ENCODE measurements around the gene USP13.
"Not testable (repeated sequence)": the region's sequence is repeated elsewhere in the genome, so short reads cannot be mapped to it uniquely, and the experiment has no call there.

Gene USP13

DNA sequence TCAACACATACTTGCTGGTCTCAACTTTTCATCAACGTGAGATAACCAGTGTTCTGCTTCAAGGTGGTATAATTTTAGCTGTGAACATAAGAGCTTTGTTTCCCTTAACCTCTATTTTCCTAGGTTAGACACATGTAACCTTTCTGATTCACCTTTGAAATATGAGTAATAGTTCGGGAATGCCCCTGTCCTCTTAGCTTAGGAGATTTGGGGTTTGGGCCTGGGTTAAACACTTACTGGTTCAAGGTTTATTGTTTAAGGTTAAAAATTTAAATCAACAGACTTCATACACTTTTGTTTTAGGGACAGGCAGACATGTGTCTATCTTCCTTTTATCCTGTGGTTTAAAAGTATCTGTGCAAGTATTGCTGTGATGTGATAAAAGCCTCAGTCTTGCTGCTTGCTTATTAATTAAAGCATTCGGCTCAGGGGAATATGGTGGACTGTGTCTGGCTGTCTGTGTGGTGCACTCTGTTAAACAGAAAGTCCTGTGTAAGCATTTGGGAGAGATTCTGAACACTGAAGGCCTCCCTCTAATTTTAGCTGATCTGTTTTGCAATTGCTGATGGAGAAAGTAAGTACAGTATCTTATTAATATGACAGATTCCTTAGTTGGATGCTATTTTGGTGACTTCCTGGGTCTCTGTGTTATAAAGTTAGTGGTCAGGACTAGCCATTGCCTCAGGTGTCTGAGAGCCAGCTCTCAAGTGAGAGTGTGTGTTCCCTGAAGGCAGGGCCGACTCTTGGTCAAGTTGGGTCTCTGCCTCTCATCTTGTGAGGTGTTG is 81.8 kb downstream of the USP13 start:
- no peak for DNase-seq (ENCODE audit: low read depth in 3 of 3)

DNA sequence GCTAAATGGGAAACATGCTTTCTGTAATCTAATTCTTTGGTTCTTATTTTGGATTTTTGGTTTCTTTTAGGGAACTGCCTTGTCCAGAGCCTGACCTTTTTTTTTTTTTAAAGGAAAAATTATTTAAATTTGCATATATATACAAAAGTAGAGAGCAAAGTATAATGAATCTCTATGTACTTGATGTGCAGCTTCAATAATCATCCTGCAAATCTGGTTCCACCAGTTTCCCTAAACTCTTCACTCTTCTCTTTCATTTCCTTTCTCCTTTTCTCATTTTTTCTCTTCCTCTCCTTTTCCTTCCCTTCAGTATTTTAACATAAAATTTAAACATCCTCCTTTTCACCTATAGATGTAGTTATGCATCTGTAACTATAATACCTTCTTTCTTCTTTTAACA is 82.5 kb downstream of the USP13 start:
- no peak for DNase-seq (ENCODE audit: low read depth in 3 of 3)

DNA sequence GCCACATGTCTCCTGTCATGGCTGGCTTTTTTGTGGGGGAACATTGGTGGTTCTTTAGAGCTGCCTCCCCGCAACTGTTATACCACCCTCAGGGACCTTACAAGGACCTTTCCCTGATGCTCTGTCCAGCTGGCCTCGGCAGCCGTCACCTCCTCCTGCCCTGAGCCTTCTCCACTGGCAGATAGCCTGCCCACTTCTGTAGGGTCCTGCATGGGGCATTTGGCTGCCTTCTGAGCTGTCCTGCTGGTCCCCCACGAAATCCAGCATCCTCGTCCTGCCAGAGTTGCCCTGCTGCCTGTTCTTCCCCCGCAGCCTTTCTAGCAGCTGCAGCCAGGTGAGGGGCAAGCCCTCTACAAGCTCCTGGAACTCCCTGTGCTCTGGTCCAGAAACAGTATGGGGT is 86.2 kb downstream of the USP13 start:
- no peak for DNase-seq (ENCODE audit: low read depth in 3 of 3)

DNA sequence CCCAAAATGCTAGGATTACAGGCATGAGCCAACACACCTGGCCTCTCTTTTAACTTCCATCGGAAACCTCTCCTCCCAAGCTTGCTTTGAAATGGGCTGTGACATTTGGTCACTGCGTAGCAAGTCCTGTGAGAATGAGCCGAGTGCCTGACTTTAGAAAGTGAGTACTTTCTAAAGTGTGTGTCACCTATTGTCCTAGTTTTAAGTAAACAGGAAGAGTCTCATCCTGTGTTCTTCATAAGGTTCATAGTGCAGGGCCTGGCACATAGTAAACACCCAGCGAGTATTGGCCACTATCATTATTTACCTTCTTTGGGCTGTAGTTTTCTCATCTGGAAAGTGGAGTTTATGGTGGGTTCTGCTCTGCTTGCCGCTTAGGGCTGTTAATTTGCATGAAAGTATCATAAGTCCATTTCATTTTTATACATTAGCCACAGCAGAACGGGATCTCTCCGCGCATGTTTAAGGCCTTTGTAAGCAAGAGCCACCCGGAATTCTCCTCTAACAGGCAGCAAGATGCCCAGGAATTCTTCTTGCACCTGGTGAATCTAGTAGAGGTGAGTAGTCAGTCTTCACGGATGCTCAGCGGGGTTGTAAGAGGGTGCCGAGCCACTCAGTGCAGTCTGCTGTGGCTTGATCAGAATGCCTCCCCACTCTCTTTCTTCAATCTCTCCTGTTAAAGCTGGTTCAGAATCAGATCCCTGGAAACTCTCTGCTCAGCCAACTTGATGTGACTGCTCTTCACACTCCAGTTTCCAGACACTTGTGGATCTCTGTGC is 87.2 kb downstream of the USP13 start:
- no peak for DNase-seq (ENCODE audit: low read depth in 3 of 3)

DNA sequence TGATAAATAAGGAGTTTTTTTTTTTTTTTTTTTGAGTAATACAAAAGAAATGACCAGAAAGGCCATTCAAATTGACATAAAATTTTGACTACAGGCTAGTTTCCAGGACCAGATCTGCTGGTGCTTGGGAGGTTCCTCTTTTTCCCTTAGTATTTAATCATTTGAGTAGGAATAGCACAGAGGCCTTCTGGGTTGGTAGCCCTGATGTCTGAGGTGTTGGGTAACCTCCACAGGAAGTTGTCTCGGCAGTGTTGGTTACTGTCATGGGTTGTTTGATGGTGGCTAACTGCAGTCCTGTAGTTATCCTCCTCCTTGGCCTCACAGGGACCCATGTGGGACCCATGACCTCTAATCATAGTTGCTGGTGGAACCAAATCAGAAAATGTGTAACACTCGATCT is 91.1 kb downstream of the USP13 start:
- no peak for DNase-seq (ENCODE audit: low read depth in 3 of 3)

DNA sequence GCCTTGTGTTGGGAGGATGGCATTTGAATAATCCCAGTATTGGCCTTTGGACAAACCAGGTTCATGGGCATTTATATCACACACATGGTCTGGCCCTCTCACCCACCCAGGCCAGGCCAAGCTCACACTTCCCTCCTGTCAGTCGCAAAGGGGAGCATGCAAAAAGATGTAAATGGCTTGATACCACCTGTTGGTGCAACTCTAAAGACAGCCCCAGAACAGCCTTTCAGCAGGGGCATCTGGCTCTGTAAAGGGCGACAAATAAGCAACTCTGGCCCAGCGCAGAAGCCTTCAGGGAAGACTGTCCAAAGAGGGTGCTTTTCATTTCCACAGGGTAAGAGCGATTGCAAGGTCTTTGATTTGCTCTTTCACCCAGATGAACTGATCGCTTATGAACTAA is 91.8 kb downstream of the USP13 start:
- DNase-seq (ENCODE audit: low read depth in 3 of 3), result no peak

DNA sequence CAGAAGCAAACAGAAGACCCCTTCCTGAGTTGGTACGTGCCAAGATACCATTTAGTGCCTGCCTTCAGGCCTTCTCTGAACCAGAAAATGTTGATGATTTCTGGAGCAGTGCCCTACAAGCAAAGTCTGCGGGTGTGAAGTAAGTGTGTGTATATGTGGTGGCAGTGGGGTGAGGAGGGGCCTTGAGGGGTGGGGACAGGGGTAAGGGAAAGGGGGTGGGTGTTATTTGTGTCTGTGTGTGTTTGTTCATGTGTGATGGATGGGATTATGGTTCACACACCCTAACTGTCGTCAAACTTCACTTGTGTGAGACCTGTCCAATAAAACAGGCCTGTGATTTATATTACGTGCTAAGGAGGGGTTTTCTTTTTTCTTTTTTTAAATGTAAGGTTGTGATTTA is 92.2 kb downstream of the USP13 start:
- DNase-seq (ENCODE audit: low read depth in 3 of 3), result no peak

DNA sequence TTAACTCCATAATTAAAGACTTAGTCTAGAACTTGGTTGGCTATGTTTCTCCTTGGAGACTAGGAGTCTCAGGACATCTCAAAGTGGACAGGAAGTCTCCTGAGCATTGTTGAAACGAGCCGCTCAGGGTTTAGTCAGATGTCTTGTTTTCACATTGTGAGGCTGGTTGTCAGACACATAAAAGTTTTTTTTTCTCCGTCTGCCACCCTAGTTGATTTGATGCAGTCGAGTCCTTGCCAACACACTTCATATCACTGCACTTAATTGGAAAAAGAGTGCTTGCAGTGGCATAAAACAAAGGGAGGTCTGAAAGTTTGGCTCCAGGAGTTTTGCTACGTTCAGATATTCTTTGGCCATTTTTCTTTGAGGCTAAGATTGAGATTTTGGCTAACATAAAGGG is 92.9 kb downstream of the USP13 start:
- DNase-seq (ENCODE audit: low read depth in 3 of 3), result no peak

DNA sequence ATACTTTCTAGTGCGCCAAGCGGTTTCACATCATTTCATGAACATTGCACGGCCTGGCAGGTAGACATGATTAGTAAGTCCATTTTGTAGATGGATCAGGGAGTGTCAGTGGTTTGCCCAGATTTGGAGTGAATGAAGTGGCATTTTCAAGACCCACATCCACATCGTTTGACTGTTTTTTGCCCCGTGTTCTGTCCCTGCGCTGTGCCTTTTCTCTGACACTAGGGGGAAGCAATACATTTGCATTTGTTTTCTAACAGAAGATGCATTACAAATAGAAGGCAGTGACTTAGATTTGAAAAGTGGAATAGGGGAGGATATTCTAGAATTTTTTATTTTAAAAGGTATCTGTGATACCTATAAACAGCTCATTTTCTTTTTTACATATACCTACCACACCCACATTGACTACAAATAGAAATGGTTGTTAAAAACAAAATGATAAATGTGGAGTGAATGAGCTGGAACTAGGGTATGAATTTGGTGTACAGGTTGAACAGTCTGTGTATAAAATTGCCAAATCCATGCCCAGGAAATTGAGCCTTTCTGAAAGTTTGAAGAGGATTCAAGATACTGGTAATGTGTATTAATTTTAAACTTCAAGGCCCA is 98.0 kb downstream of the USP13 start:
- no peak for DNase-seq (ENCODE audit: low read depth in 3 of 3)

DNA sequence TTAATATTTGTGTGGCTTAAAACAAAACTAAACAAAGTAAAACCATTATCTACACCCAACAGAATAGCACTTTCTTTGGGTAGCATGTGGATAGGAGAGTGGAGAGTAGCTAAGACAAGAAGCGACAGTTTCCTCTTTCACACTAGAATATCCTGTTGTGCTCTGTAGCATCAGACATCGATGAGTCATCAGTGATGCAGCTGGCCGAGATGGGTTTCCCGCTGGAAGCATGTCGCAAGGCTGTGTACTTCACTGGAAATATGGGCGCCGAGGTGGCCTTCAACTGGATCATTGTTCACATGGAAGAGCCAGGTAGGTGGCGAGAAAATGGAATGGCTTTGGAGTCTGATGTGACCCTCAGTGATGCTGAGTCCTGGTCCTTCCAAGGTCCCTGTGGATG is 108.1 kb downstream of the USP13 start:
- no peak for DNase-seq (ENCODE audit: low read depth in 3 of 3)

DNA sequence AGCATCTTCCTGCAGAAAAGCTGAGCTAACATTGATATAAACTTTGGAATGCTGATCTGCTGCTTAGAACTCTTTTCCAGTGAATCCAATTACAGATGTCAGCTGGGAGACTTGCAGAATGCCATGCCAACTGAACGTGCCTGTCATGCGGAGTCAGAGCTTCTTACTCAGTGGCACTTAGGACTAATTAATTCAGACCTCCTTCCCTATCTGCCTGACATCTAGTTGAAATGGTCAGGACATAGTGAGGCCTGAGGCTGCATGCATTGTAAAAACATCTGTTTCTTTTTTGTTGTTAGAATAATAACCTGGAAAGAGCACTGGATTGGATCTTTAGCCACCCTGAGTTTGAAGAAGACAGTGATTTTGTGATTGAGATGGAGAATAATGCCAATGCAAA is 112.6 kb downstream of the USP13 start:
- DNase-seq (ENCODE audit: low read depth in 3 of 3), result no peak

DNA sequence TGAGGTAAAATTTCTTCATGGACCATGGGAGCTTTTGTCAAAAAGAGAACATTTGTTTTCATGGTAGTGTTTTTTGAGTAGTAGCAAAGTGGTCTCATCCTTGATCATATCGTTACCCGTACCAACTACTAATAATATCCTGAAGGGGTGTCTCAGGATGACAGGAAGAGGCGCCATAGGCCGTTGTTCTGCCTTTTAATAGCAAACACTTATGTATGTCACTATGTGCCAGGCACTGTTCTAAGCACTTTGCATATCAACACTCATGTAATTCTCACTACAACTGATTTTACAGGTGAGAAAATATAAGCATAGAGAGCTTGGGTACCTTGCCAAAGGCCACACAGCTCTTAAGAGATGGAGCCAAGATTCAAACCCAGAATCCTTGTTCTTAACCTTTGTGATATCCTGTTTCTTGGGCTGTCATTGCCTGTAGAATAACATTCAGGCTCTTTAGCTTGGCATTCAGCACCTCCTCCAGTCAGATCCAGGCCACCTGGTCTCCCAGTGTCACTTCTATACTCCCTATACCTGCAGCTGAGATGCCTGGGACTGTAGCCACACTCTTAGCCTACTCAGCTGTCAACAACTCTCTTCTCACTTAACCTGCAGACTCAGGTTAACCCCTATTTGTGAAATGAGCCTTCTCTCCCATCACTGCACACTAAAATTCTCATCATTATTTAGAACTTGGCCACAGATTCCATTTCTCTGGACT is 113.7 kb downstream of the USP13 start:
- DNase-seq (ENCODE audit: low read depth in 3 of 3), result no peak

DNA sequence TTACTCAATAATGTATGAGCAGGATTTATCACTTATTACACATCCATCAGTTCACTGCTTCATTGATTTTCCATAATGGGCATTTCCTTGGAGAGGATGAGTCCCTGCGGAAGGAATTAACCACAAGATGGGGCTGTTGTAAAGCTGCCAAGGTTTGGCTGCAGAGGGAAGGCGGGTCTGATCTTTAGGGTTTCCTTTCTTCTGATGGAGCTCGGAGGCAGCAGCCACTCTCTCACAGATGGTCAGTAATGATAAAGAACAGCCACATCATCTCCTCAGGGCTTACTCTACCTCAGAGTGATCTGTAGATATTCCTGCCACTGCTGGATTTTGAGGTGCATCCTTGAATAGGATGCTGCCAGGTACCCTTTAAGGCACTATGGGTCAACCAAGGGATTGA is 115.2 kb downstream of the USP13 start:
- DNase-seq (ENCODE audit: low read depth in 3 of 3), result no peak

DNA sequence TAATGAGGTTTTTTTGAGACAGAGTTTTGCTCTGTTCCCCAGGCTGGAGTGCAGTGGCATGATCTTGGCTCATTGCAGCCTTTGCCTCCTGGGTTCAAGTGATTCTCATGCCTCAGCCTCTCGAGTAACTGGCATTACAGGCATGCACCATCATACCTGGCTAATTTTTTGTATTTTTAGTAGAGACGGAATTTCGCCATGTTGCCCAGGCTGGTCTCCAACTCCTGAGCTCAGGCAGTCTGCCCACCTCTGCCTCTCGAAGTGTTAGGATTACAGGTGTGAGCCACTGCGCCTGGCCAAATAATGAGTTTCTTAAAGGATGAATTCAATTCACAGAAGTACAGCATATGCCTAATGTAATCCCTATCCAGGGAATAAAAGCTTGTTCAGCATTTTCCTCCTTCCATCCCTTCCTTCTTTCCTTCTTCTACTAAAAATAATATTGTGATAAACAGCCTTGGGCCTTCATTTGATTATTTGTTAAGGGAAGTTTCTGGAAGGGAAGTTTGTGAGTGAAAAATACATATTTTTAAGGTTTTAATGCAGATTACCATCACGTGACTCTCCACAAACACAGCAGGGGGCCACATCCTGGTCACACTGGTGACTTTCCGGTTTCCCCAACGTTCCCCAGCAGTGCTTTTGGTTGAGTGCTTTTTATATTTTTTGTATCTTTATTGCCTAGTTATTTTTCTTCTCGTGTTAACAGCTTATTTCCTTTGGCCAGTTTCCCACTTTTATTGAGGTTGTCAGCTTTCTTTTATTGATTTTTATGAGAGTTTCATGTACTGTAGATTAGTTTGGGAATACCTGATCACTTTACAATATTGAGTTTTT is 116.8 kb downstream of the USP13 start:
- no peak for DNase-seq (ENCODE audit: low read depth in 3 of 3)

DNA sequence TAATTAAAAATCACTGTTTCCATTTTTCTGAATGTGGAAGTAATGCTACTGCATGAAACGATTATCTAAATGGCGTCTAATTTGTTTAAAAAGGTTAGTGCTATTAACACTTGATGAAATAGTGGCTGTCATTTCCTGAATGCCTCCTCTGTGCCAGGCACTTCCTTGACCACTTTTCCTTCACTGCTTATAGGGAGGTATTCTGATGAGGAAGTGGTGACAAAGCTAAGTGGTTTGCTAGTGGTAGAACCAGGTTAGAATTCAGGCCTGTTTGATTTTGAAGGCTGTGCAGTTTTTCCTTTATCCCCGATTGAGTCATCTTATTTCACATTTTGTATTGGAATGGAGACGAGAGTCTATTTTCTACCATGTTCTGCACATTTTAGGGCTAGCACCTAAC is 119.0 kb downstream of the USP13 start:
- DNase-seq (ENCODE audit: low read depth in 3 of 3), result no peak

DNA sequence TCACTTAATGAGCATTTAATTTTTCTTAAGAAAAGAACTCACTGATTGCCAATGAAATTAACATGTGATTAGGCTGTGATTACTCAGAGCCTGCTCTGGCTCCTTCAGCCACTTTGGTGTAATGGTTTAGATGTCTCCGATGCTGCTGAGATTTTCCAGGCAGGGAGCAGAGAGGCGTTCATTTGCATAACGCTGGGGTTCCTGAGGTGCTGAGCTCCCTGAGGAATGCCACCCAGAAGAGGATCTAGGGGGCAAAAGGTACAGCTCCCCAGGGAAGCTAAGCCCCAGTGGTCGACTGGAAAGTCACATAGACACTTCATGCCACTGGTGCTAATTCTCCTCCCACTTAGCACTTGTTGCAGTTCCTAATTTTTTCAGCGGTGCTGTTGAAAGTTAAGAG is 119.5 kb downstream of the USP13 start:
- DNase-seq (ENCODE audit: low read depth in 3 of 3), result no peak

DNA sequence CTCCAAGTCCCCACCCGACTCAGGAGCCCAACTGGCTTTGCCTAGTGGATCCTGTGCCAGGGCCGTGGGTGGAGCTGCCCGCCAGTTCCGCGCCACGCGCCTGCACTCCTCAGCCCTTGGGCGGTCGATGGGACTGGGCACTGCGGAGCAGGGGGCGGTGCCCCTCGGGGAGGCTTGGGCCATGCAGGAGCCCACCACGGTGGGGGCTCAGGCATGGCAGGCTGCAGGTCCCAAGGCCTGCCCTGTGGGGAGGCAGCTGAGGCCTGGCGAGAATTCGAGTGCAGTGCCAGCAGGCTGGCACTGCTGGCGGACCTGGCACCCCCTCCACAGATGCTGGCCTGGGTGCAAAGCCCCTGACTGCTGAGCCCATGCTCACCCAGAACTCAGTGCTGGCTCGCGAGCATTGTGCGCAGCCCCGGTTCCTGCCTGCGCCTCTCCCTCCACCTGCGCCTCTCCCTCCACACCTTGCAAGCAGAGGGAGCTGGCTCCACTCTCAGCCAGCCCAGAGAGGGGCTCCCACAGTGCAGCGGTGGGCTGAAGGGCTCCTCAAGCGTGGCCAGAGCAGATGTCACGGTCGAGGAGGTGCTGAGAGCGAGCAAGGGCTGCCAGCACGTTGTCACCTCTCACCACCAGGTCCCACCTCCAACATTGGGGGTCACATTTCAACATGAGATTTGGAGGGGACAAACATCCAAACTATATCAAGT is 122.7 kb downstream of the USP13 start:
- DNase-seq (ENCODE audit: low read depth in 3 of 3), result no peak

DNA sequence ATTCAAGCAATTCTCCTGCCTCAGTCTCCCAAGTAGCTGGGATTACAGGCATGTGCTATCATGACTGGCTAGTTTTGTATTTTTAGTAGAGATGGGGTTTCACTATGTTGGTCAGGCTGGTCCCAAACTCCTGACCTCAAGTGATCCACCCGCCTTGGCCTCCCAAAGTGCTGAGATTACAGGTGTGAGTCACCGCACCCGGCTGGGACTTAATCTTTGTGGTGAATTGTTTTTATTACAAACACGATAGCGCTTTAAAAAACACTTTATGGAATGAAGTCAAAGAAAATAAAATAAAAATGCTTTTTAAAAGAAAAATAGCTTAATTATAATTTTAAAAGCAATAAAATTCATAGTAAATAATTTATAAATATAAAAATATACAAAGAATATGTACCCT is 130.0 kb downstream of the USP13 start:
- not testable (repeated sequence) for DNase-seq (ENCODE audit: low read depth in 3 of 3)

DNA sequence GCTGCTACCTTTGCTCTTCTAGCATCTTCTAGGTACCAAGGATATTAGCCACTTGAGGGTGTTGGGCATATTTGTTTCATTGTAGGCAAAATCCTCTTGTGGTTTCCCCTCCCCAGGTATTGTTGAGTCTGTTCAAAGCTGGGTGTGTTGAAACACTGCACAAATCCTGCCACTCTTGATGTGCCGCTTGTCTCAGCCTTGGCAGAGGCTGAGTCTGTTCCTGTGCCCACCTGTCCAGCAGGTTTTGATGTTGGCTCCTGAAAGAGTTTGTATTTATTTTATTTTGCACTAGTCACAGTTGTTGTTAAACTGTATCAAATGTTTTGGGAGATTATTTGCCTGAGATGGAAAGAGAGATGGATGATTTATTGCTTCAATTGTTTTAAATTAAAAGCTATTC is 136.2 kb downstream of the USP13 start:
- no peak for DNase-seq (ENCODE audit: low read depth in 3 of 3)

DNA sequence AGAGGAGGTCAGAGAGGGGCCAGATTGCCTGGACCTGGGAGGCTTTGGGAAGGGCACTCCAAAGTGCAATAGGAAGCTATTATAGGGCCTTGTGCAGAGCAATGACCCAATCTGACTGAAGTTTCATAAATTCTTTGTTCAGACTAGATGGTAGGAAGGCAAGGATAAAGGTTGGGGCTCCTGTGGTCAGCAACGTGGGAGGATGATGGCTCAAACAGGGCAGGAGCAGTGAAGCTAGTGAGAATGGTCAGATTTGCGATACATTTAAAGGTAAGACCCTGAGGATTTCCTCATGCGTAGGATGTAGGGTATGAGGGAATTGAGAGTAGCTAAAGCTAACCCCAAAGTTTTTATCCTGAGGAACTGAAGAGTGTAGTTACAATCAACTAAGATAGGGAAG is 139.0 kb downstream of the USP13 start:
- no peak for DNase-seq (ENCODE audit: low read depth in 3 of 3)

DNA sequence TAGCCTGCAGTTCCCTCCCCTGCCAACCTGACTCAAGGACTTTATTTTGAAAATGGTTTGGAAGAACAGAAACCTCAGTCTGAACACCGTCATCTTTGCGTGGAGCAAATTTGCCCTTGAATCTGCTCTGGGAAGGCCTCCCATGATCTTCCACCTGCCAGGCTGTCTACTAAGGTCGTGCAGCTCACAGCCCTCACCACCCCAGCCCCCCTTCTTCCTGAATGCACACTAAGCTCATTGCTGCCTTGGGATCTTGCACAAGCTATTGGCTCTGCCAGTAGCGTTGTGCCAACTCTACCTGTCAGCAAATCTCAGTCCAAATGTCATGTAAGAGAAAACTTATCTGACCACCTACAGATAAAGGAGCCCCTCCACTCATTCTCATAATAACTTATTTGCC is 141.5 kb downstream of the USP13 start:
- DNase-seq (ENCODE audit: low read depth in 3 of 3), result no peak

All from stimulated activated CD4-positive, alpha-beta T cell treated with anti-CD3 and anti-CD28 coated beads, TNF-alpha, amount 100 ng/mL, for 4 hours (primary cell).